NCI-H1694 (cell line): ENCODE measurements around the gene PSME4.
"Not testable (repeated sequence)": the region's sequence is repeated elsewhere in the genome, so short reads cannot be mapped to it uniquely, and the experiment has no call there.

Source experiments
- DNase-seq: peaks from one replicate; lab custom pipeline; 2025; lab: John Stamatoyannopoulos, UW

PSME4 gene

GRCh38 chr2:53829273-53829979 is 141.4 kb downstream of the PSME4 start:
- DNase-seq = no peak

GRCh38 chr2:53828331-53828730 is 142.5 kb downstream of the PSME4 start:
- no peak for DNase-seq

- DNase-seq = no peak
Measured at GRCh38 chr2:53827398-53828175, 143.2 kb downstream of the PSME4 start.

GRCh38 chr2:53826587-53827397 is 144.0 kb downstream of the PSME4 start:
- no peak for DNase-seq

GRCh38 chr2:53826030-53826410 is 144.8 kb downstream of the PSME4 start:
- DNase-seq = no peak

GRCh38 chr2:53823639-53824038 is 147.2 kb downstream of the PSME4 start:
- not testable (repeated sequence) for DNase-seq

GRCh38 chr2:53821810-53822209 is 149.0 kb downstream of the PSME4 start:
- DNase-seq = no peak

- no peak for DNase-seq
Measured at GRCh38 chr2:53820711-53821110, 150.1 kb downstream of the PSME4 start.

GRCh38 chr2:53820048-53820447 is 150.7 kb downstream of the PSME4 start:
- DNase-seq = no peak

- DNase-seq = no peak
Measured at GRCh38 chr2:53819634-53820033, 151.2 kb downstream of the PSME4 start.

GRCh38 chr2:53818854-53819435 is 151.8 kb downstream of the PSME4 start:
- DNase-seq = no peak
